Uterus (tissue), 4 donors: ENCODE data around the gene STIP1. TPM values are rescaled to one million over a fixed set of nuclear protein-coding genes. Genes with fewer than 3 reads are reported as not detected.
A peak's percentile ranks its signal among the peaks of the same experiment; 100 is the strongest.

Source experiments
- DNase-seq, 2 donors: peaks; one replicate each; pipeline ENCODE4 v3.0.0-alpha.2; 2019 to 2020
- H3K27ac ChIP-seq, 2 donors: fragments of 200-600 bp; sonication (generic); 1 replicate in 1 of 2; 2 replicates in 1 of 2; pipeline ENCODE4 v1.5.1; 2016 to 2018
- H3K27me3 ChIP-seq, 2 donors: fragments of 200-600 bp; sonication (generic); one replicate each; pipeline ENCODE4 v1.5.1; 2018 to 2019; ENCODE audit warnings: control low read depth in 1 of 2
- H3K36me3 ChIP-seq, 2 donors: fragments of 200-600 bp; sonication (generic); one replicate each; pipeline ENCODE4 v1.5.1; 2019; ENCODE audit warnings: control low read depth in 1 of 2
- H3K4me1 ChIP-seq, 2 donors: fragments of 200-600 bp; sonication (generic); one replicate each; pipeline ENCODE4 v1.5.1; 2018 to 2019; ENCODE audit warnings: control low read depth in 1 of 2
- H3K4me3 ChIP-seq, 2 donors: fragments of 200-600 bp; sonication (generic); 1 replicate in 1 of 2; 2 replicates in 1 of 2; pipeline ENCODE4 v1.5.1; 2018 to 2019; ENCODE audit warnings: mild to moderate bottlenecking in 1 of 2
- H3K9me3 ChIP-seq, 2 donors: fragments of 200-600 bp; sonication (generic); one replicate each; pipeline ENCODE4 v1.5.1; 2019; ENCODE audit warnings: control low read depth in 1 of 2
- CTCF ChIP-seq, 4 experiments: fragments of 200-600 bp in 2 of 4; fragments of 450-650 bp in 2 of 4; sonication (generic) in 2 of 4; IDR thresholded peaks; one replicate each; pipeline ENCODE4 v1.5.1; 2016 to 2019; ENCODE audit warnings: antibody characterized with exemption in 4 of 4, mild to moderate bottlenecking in 2 of 4, moderate library complexity in 1 of 4
- POLR2A ChIP-seq, 2 donors: fragments of 450-650 bp; IDR thresholded peaks; one replicate each; pipeline ENCODE4 v1.6.1; 2016; ENCODE audit warnings: antibody characterized with exemption in 2 of 2, mild to moderate bottlenecking in 1 of 2, moderate library complexity in 1 of 2
- intact Hi-C: fragments of 100-400 bp; cut with DNase I; formaldehyde crosslinking; loops from one replicate; pipeline ENCODE4 v1.15.1; 2023; ENCODE audit warnings: low total_unique reads
- total RNA-seq, 4 donors: library from RNA; depleted of rRNA in 3 of 4; stranded (reverse); fragments of >200 nt in 3 of 4; gene quantifications; one replicate each; pipeline versions ENCODE4 v1.1.0 to v1.2.4, GENCODE V29; 2014 to 2023
- donor health status: DM: yes; HTN: yes; CAD: no.

Gene STIP1
- total RNA-seq, 4 donors from 2014 or later: 20.9 to 101 (median 83.8) TPM

DNA sequence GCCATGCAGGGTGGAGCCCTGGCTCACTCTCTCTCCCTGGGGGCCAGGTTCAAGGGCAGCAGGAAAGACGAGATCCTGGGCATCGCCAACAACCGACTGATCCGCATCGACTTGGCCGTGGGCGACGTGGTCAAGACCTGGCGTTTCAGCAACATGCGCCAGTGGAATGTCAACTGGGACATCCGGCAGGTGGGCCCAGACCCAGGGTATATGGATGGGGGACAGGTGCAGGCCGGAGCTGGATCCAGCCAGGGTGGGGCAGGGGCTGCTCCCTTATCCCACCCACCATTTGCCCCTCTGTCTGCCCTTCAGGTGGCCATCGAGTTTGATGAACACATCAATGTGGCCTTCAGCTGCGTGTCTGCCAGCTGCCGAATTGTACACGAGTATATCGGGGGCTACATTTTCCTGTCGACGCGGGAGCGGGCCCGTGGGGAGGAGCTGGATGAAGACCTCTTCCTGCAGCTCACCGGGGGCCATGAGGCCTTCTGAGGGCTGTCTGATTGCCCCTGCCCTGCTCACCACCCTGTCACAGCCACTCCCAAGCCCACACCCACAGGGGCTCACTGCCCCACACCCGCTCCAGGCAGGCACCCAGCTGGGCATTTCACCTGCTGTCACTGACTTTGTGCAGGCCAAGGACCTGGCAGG, 37.2 kb downstream of the STIP1 start:
- TF ChIP-seq CTCF (IDR thresholded peaks at IDR 0.05) (no peak), POLR2A (IDR thresholded peaks at IDR 0.05) (no peak)
- peaks cover 0 to 19% of the 10 kb centered on the region in 2 donors for H3K4me1 ChIP-seq
- no peaks in the 10 kb centered on the region for H3K9me3 ChIP-seq
- H3K4me3 ChIP-seq: no peak overlapping the region
- H3K27ac ChIP-seq: no peak overlapping the region
- H3K27me3 ChIP-seq: no peaks in the 10 kb centered on the region
- intact Hi-C loops: no loop called here
- no peaks in the 10 kb centered on the region for H3K36me3 ChIP-seq
- DNase-seq: peak in 1 of 2 donors; percentile 20

DNA sequence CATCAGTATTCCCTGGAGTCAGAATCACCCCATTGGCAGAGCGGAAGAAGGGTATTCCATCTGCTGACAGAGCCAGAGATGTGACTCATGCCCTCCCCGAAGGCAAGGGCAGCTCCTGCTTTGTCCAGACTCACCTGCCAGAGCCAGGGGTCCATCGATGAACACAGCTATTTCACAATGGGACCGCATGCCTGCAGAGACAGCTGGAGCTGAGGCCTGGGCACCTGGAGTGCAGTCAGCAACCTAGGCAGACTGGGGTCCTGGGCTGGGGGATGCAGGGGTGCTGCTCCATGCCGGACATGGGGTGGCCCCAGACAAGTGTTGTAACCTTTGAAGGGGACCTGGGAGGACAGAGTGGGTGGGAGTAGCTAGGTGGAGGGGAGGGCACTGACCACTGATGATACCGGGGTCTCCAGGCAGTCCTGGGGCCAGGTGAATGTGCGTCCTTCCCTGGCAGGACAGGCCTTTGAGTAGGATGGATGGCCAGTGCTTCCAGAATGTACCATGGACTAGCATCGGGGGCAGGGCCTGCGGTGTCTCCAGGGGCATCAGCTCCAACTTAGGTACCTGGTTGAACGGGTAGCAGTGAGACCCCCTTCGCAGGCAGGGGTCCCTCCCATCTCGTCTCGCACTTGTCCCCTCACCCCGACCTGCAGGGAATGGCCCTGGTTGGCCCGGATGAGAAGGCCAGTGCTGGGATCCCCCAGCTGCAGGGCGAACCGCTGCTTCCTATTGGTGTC, 38.4 kb downstream of the STIP1 start:
- DNase-seq: peak in 1 of 2 donors; percentile 19

DNA sequence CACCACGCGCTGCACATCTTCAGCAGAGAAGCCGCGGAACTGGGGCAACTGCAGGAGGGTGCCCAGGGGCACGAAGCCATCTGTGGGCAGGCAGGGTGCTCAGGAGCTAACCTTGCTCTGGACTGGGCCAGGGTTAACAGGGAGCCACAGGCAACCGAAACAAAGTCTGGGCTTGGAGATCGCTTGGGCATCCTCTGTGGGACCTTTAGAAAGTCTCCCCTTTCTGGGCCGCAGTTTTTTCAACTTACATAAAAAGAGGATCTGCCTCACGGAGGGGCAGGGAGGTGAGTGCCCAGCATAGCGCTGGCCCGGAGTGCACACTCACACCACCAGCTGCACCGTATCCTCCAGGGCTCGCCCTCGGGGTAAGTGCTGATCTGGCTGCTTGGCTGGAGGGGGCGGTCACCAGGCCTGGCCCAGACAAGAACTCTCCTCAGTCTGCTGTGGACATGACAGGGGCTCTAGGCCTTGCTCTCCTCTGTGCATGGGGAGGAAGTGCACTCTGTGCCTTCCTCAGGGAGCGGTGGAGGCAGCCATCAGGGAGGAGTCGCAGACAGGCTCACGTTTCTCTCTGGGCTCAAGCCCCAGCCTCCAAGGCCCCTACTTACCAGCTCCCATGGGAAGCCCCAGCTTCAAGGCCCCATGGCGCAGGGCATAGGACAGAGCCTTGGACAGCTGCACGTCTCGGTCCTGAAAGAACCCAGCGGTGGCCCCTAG, 39.1 kb downstream of the STIP1 start:
- intact Hi-C loops: no loop called here
- peaks cover 0 to 25% of the 10 kb centered on the region in 2 donors for H3K4me1 ChIP-seq
- peak overlapping the region; percentile 85 to 91 for H3K27ac ChIP-seq
- H3K4me3 ChIP-seq: peak overlapping the region; percentile 76 to 99
- DNase-seq: no peak
- TF ChIP-seq POLR2A (IDR thresholded peaks at IDR 0.05) (no peak), CTCF (IDR thresholded peaks at IDR 0.05) (no peak)
- no peaks in the 10 kb centered on the region for H3K36me3 ChIP-seq
- H3K9me3 ChIP-seq: no peaks in the 10 kb centered on the region
- H3K27me3 ChIP-seq: no peaks in the 10 kb centered on the region

More for the DNA sequence above, 38.4 kb downstream of the STIP1 start:
- no peaks in the 10 kb centered on the region for H3K36me3 ChIP-seq
- H3K4me3 ChIP-seq: no peak overlapping the region
- H3K27ac ChIP-seq: no peak overlapping the region
- intact Hi-C loops: no loop called here
- no peaks in the 10 kb centered on the region for H3K27me3 ChIP-seq
- peaks cover 0 to 19% of the 10 kb centered on the region in 2 donors for H3K4me1 ChIP-seq
- TF ChIP-seq POLR2A (IDR thresholded peaks at IDR 0.05): no peak
- TF ChIP-seq CTCF (IDR thresholded peaks at IDR 0.05): no peak
- no peaks in the 10 kb centered on the region for H3K9me3 ChIP-seq

GRCh38 chr11:64225608-64226506, 39.9 kb downstream of the STIP1 start, which contains the start of the genes NUDT22 and TRPT1:
Gene NUDT22, plus strand, starts transcription at chr11:64226274. Its CDS starts 379 bp downstream, at chr11:64226653.
Gene TRPT1, minus strand, starts transcription at chr11:64226186. Its CDS starts 326 bp downstream, at chr11:64225860.
- DNase-seq: peak; percentile 90 to 93
- H3K4me1 ChIP-seq: peaks cover 1 to 25% of the 10 kb centered on the region in 2 donors
- no peaks in the 10 kb centered on the region for H3K36me3 ChIP-seq
- intact Hi-C loops: no loop called here
- TF ChIP-seq POLR2A (IDR thresholded peaks at IDR 0.05): peak; percentile 83 to 90
- TF ChIP-seq CTCF (IDR thresholded peaks at IDR 0.05): peak in 3 of 4 experiments; percentile 13 to 44 (median 24)
- peak within 1 kb of the TSS; percentile 85 to 91 for H3K27ac ChIP-seq
- H3K4me3 ChIP-seq: peak within 1 kb of the TSS; percentile 76 to 99
- no peaks in the 10 kb centered on the region for H3K9me3 ChIP-seq
- no peaks in the 10 kb centered on the region for H3K27me3 ChIP-seq
